GM06990 (cell line): Measurements from ENCODE around the gene CCL26.

Experiments used
- DNase-seq: peaks from one replicate; pipeline ENCODE4 v3.0.0-alpha.2; 2011; ENCODE audit not compliant: insufficient read length; ENCODE audit errors: extremely low read depth
- H3K27me3 ChIP-seq: replicated peaks from 2 replicates; pipeline ENCODE4 v1.6.0; 2011; ENCODE audit warnings: low read length; ENCODE audit not compliant: control insufficient read depth, insufficient read depth
- H3K36me3 ChIP-seq: 2 replicates; pipeline ENCODE4 v1.5.1; 2011; ENCODE audit warnings: low read length; ENCODE audit not compliant: control insufficient read depth, insufficient read depth
- H3K4me3 ChIP-seq: replicated peaks from 2 replicates; pipeline ENCODE4 v1.5.1; 2011; ENCODE audit warnings: low read depth, mild to moderate bottlenecking, control low read depth, low read length
- CTCF ChIP-seq: IDR thresholded peaks from 2 replicates; pipeline ENCODE4 v1.5.1; 2011; ENCODE audit warnings: low read length, control low read depth, mild to moderate bottlenecking, inconsistent platforms; ENCODE audit not compliant: insufficient read depth, poor library complexity, severe bottlenecking

Gene CCL26

GRCh38 chr7:75772081-75773077, at the start of gene CCL26:
TSS of gene CCL26 (minus strand) at chr7:75772211. CDS start at chr7:75772176, 35 bp downstream.
- no peak for DNase-seq
- no peak within 1 kb of the TSS for H3K4me3 ChIP-seq
- H3K27me3 ChIP-seq, result no peaks in the 10 kb centered on the region
- no peak for TF ChIP-seq CTCF
- H3K36me3 ChIP-seq, result no peaks in the 10 kb centered on the region

- H3K4me3 ChIP-seq, result no peak overlapping the region
- H3K27me3 ChIP-seq, result peaks cover 1% of the 10 kb centered on the region; the same call in 1 of the 2 replicates
- no peak for TF ChIP-seq CTCF
- DNase-seq, result no peak
- H3K36me3 ChIP-seq, result no peaks in the 10 kb centered on the region
Measured at GRCh38 chr7:75820688-75821087, 48.7 kb upstream of the CCL26 start.

- H3K4me3 ChIP-seq, result no peak overlapping the region
- no peak for DNase-seq
- H3K27me3 ChIP-seq, result peaks cover 1% of the 10 kb centered on the region; the same call in 1 of the 2 replicates
- no peak for TF ChIP-seq CTCF
- no peaks in the 10 kb centered on the region for H3K36me3 ChIP-seq
Measured at GRCh38 chr7:75819711-75820110, 47.7 kb upstream of the CCL26 start.

GRCh38 chr7:75818472-75818871, 46.5 kb upstream of the CCL26 start:
- no peak for TF ChIP-seq CTCF
- H3K4me3 ChIP-seq, result no peak overlapping the region
- H3K27me3 ChIP-seq, result peaks cover 1% of the 10 kb centered on the region; the same call in 1 of the 2 replicates
- no peak for DNase-seq
- H3K36me3 ChIP-seq, result no peaks in the 10 kb centered on the region

GRCh38 chr7:75817116-75817515, 45.1 kb upstream of the CCL26 start:
- no peak for DNase-seq
- TF ChIP-seq CTCF, result no peak
- Histone ChIP-seq H3K4me3 (no peak overlapping the region), H3K36me3 (no peaks in the 10 kb centered on the region), H3K27me3 (peaks cover under 1% of the 10 kb centered on the region; the same call in 1 of the 2 replicates)
